ENCODE data around the gene PREPL.

Gene PREPL

DNA sequence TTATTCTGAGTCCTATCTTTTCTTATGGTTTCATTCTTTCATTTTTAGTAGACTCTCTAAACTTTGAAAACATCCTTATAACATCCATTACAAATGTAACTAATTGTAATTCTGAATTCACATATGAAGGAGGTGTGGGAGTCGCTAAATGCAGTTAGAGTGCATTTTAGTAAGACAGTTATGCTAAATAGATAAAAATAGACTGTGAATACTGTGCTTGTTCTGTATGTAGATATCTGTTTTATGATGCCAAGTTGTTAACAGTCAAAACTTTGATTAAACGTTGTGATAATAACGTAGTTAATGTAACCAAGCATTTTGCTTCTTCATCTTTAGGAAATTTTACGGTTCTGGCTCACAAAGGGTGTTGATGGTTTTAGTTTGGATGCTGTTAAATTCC lies 61.7 kb downstream of the PREPL start:
- no peak overlapping the region for H3K27ac ChIP-seq
- no peak for DNase-seq (ENCODE audit: low read depth, low spot score)

GRCh38 chr2:44297431-44297830 lies 63.9 kb downstream of the PREPL start:
- no peak for DNase-seq (ENCODE audit: low read depth, low spot score)
- H3K27ac ChIP-seq, result no peak overlapping the region

- DNase-seq (ENCODE audit: low read depth, low spot score), result no peak
- no peak overlapping the region for H3K27ac ChIP-seq
These were observed 64.6 kb downstream of the PREPL start for GRCh38 chr2:44296653-44297052.

DNA sequence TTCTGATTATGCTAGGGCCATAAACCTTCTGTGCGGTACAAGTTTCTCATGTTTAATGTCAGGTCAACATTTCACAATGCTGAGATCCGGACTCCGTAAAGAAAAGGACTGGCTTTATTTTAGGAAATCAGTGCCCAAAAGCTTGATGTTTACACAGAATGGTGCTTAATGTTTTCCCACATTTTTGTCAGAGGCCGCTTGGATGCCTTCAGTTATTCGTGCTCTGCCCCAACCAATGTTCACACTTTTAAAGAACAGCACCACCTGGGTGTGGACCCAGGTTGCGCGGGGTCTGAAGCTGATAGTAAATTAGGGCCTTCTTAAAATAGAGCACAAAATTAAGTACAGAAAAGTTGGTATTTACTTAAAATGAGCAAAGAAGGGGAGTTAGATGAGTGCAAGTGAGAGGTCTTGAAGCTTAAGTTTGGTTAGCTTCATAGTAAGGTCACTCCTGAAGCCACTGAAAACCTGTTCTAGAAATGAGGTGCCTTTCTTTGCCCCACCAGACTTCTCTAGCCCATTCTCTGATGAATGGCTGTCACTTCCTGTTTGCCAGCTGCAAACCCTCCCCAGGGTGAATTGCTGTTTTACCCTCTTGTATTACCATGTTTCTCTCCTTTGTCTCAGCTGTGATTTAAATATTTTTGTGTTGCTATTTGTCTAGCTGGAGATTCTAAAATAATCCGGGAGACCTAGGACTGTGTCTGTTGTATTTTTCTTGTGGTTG lies 65.5 kb downstream of the PREPL start:
- no peak for DNase-seq (ENCODE audit: low read depth, low spot score)
- no peak overlapping the region for H3K27ac ChIP-seq

GRCh38 chr2:44295113-44295512 lies 66.2 kb downstream of the PREPL start:
- DNase-seq (ENCODE audit: low read depth, low spot score), result no peak
- no peak overlapping the region for H3K27ac ChIP-seq

GRCh38 chr2:44291281-44292248 lies 69.7 kb downstream of the PREPL start:
- H3K27ac ChIP-seq, result peak overlapping the region; percentile 45
- DNase-seq (ENCODE audit: low read depth, low spot score), result peak; percentile 64

DNA sequence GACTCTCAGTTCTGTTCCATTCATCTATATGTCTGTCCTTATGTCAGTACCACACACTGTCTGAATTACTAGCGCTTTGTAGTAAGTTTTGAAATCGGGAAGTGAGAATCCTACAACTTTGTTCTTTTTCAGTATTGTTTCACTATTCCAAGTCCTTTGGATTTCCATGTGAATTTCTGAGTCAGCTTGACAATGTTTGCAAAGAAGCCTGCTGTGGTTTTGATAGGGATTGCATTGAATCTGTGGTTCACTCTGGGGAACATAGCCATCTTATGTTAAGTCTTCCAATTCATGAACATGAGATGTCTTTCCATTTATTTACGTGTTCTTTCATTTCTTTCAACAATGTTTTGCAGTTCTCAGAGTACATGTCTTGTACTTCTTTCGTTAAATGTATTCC lies 71.0 kb downstream of the PREPL start:
- DNase-seq (ENCODE audit: low read depth, low spot score), result no peak
- no peak overlapping the region for H3K27ac ChIP-seq

DNA sequence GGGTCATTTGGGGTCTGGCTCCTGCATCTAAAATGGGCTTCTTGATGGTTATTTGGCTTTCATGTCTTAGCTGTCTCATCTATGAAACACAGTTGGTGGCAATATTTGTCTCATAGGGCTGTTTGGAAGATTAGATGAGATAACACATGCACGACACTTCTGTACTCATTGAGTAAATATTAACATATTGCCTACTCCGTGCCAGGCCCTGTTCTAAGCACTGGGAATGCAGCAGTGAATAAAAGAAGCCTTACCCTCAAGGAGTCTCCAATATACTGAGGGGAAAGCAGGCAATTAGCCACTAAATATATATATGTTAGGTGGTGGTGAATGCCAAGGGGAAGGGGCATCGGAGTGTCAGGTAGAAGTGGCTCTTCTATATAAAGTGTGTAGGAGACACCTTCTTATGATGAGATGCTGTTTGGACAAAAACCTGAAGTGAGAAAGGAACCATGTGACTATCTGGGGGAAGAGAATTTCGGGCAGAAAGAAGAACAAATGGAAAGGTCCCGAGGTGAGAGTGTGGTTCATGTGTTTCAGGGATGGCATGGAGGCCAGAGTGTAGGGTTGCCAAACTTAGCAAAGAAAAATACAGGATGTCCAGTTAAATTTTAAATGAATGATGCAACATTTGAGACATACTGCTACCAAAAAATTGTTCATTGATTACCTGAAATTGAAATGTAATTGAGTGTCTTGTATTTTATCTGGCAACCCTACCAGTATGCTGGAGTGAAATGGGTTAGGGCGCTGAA lies 74.2 kb downstream of the PREPL start:
- no peak overlapping the region for H3K27ac ChIP-seq
- no peak for DNase-seq (ENCODE audit: low read depth, low spot score)

DNA sequence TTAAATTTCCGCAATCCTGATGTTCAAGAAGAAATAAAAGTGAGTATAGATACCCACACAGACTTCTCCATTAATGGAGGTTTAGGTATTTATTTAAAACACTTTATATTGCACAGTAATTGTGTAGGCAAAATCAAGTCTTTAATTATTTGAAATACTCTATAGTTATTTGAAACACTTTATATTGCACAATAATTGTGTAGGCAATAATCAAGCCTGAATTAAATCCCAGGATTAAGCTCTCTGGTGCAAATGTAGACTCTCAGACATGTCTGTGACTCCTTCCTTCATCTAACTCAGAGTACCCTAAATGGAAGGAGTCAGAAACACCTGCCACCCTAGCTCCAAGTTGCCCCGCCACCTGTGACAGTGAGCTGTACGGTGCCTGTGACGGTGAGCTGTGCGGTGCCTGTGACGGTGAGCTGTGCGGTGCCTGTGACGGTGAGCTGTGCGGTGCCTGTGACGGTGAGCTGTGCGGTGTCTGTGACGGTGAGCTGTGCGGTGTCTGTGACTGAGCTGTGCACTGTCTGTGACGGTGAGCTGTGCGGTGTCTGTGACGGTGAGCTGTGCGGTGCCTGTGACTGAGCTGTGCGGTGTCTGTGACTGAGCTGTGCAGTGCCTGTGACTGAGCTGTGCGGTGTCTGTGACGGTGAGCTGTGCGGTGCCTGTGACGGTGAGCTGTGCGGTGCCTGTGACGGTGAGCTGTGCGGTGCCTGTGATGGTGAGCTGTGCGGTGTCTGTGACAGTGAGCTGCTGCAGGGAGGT lies 75.0 kb downstream of the PREPL start:
- H3K27ac ChIP-seq, result no peak overlapping the region
- DNase-seq (ENCODE audit: low read depth, low spot score), result no peak

DNA sequence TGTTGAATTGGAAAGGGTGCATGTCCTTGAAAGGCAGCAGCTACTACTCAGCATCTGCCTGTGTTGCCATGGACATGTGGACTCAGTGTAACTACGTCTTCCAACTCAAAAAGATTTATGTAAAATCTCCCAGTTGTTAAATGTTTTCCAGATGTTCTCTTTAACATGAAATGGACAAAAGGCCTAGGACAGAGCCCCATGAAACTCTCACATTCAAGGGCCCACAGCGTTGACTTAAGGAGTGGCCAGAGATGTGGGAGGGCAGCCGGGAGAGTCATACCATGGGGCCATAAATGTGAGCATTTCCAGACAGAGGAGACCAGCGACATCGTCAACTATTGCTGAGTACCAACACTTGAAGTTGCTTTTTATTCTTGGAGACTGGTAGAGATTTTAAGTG lies 76.1 kb downstream of the PREPL start:
- H3K27ac ChIP-seq, result no peak overlapping the region

DNA sequence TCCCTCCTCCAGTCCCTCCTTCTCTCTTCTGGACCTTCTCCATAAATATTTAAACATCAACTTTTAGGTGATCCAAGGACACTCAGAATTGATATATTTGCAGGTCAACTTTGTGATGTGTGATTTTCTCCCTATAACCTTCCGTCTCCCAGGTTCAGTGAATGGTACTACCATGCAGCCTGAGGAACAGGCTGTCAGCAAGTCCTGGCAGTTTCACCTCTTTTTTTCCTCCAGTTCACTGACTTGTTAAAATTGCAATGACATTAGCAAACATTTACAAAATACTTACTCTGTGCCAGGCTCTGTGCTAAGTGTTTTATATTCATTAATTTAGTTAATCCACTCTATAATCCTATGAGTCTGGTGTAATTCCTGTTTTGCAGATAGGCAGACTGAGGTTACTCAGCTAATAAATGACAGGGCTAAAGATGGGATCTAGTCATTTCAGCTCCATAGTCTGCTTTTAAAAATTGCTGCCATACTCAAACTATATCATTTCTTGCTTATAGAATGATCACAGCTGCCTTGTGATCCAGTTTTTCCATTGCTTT lies 78.1 kb downstream of the PREPL start:
- DNase-seq (ENCODE audit: low read depth, low spot score), result no peak
- H3K27ac ChIP-seq, result no peak overlapping the region

More for the DNA sequence above, 76.1 kb downstream of the PREPL start:
- DNase-seq (ENCODE audit: low read depth, low spot score), result no peak

DNA sequence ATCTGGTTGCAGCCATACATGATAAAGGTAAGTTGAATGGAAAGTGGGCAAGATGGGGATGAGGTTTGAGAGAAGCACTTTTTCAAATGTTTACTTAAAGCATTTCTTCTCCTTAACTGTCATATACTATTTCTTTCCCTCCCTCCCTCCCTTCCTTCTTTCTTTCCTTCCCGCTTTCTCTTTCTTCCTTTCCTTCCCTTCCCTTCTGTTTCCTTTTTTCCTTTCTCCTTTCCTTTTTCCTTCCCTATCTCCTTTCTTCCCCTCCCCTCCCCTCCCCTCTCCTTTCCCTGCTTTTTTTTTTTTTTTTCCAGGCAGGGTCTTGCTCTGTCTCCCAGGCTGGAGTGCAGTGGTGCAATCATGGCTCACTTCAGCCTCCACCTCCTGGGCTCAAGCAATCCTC lies 80.4 kb downstream of the PREPL start:
- DNase-seq (ENCODE audit: low read depth, low spot score), result no peak

DNA sequence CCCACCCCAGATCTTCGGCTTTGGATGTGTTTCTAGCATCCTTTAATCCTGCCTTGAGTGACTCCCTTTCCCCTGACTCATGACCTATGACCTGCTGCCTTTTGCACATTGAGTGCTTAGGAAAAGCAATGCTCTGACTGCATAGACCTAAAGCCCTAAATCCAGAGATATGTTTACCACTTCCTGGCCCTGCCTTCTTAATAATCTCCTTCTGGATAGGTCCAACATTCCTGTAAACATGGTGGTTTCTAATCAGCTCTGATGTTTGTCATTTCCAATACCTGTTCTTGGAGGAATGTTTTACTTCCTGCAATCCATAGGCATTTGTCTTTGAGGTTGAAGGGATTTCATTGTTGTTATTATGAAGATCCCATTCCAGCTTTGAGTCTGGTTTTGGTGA lies 83.8 kb downstream of the PREPL start:
- DNase-seq (ENCODE audit: low read depth, low spot score), result no peak
- H3K27ac ChIP-seq, result no peak overlapping the region

More for the DNA sequence above, 80.4 kb downstream of the PREPL start:
- no peak overlapping the region for H3K27ac ChIP-seq

DNA sequence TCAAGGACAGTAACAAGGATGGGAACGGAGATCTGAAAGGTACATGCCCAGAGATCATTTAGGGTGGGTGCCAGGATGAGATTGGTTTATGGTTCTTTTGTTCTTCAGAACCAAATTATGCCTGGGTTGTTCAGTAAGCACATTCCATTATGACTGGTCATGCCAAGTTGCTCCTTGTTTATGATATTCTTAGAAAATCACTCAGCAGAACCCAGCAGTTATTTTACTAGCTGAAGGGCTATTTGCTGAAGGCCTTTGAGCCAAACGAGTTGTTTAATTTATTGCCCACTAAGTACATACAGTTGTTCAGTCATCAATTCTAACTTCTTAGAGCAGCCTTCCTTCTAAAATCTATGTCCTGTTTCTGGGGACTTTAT lies 85.4 kb downstream of the PREPL start:
- no peak overlapping the region for H3K27ac ChIP-seq
- DNase-seq (ENCODE audit: low read depth, low spot score), result no peak

GRCh38 chr2:44273596-44273995 lies 87.7 kb downstream of the PREPL start:
- no peak for DNase-seq (ENCODE audit: low read depth, low spot score)
- no peak overlapping the region for H3K27ac ChIP-seq

DNA sequence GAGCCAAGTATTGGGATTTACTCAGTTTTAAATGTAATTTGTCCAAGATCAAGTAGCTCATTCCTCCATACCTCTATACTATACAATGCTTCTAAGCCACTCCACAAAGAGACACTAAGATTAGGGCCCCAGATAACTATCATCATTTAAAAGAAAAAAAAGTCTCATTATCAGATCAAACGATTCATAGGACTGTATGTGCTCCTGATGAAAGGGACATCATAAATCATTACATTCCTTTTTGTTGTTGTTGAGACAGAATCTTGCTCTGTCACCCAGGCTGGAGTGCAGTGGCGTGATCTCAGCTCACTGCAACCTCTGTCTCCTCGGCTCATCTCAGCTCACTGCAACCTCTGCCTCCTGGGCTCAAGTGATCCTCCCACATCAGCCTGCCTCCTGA lies 88.2 kb downstream of the PREPL start:
- no peak overlapping the region for H3K27ac ChIP-seq
- no peak for DNase-seq (ENCODE audit: low read depth, low spot score)

GRCh38 chr2:44271296-44271695 lies 90.0 kb downstream of the PREPL start:
- DNase-seq (ENCODE audit: low read depth, low spot score), result no peak
- no peak overlapping the region for H3K27ac ChIP-seq

DNA sequence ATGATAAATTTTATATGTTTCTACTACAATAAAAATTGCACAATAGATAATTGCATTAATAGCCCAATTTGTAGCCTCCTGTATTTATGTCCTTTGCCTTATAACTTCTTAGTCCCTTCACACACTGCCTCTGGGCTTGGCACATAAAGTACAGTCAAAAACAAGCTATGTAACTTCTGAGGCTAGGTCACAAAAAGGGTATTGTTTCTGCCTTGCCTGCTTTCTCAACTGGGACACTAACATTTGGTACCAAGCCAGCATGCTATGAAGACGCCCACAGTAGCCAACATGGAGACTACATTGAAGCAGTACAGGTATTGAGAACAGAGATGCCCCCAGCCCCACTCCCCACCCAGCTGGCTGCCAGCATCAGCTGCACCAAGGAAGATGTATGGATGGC lies 91.5 kb downstream of the PREPL start:
- H3K27ac ChIP-seq, result no peak overlapping the region
- no peak for DNase-seq (ENCODE audit: low read depth, low spot score)

DNA sequence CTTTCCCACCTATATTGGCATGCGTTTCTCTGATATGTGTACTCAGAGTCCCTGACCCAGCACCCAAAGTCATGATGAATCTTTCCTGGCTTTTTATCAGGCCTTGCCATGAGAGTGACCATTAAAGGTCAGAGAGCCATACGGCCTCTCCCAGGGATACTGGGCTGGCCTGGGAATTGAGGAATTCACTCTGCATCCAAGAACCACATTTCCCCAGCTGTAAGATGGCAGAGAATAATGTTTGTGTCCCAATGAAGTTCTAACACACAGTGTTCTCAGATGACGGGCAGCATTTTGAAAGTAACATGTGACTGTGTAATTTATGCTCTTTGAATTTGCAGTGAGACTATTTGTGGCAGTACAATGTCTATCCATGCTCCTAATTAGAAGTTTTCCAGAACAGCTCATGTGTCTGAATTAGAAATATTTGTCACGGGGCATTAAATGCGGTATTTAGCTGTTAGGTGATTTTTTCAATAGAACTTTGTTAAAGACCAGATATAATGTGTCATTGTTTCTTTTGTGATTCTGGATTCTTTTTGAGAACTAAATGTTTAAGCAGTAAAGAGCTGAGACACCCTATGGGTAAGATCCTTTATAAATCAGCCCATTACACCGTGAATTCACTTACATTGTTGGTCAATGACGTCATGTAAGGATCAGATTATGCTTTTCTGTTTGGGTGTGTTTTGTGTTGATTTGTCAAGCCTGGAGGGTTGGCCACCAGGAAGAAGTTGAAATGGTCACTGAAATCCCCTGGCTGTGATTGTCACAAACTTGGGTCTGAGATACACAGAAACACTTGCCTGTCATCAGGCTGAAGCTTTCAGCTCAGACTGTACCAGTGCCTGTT lies 93.3 kb downstream of the PREPL start:
- no peak for DNase-seq (ENCODE audit: low read depth, low spot score)
- H3K27ac ChIP-seq, result no peak overlapping the region
